Activated CD4-positive, CD25-positive, alpha-beta regulatory T cell (primary cell): ENCODE results near the gene RALGPS1.

Experiments used
- DNase-seq, 4 experiments: peaks; one replicate each; lab custom pipeline; 2025; lab: John Stamatoyannopoulos, UW

Gene RALGPS1

DNA sequence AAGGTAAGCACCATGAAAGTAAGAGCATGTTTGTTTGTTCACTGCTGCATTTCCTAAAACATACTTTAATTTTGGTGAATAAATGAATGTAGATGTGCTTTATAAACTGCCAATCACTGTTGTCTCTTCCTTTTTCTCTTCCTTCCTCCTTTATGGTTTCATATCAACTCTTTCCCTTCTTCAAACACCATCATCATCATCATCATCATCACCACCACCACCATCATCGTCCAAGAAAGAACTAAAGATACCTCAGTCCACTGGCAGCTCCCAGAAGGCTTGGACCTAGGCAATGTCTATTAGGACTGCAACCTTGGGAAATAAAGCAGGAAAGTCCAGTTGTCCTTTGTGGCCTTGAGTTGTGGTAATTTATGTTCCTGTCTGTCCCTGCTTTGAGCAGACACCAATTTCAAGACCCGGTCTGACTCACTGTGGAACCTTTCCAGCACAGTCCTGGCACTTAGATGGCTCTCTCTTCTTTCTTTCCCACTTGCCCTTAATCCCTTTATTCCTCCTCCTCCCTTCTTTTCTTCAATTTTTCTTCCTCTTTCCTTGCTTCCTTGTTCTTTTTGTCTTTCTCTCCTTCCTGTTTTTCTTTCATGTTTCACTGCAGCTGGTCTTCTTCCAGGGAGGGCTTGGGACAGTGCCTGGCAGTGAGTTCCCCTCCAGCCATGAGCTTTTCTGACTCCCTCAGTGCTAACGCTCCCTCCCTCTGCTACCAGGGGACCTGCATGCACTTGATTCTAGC, 108.5 kb downstream of the RALGPS1 start:
- no peak for DNase-seq

DNA sequence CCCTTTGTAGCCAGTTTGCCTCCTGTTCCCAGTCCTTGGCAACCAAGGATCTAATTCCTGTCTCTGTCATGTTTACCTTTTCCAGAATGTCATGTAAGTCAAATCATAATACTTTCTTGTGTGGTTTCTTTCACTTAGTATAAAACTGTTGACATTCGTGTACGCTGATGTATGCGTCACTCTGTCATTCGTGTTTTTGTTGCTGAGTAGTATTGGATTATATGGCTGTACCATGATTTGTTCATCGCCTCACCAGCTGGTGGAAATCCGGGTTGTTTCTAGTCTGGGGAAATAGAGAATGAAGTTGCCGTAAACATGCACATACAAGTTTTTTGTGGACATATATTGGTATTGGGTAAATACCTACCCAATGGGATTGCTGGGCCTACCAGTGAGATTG, 110.5 kb downstream of the RALGPS1 start:
- no peak for DNase-seq

DNA sequence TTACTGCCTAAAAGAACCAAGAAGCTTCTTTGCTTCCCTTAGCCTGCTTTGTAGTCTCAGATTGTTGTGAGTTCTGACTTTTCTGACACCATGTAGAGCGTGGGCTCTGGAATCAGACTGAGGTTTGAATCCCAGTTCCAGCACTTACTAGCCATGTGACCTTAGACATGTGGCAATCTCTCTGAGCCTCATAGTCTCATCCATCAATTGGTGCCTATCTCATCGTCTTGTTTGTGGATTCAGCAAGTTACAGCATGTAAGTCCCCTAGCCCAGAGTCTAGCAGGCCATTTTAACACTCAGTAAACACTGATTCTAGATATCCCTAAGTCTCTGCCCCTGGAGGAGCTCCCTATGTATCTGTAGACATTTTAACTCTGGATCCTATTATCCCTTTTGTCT, 113.1 kb downstream of the RALGPS1 start:
- DNase-seq: no peak

DNA sequence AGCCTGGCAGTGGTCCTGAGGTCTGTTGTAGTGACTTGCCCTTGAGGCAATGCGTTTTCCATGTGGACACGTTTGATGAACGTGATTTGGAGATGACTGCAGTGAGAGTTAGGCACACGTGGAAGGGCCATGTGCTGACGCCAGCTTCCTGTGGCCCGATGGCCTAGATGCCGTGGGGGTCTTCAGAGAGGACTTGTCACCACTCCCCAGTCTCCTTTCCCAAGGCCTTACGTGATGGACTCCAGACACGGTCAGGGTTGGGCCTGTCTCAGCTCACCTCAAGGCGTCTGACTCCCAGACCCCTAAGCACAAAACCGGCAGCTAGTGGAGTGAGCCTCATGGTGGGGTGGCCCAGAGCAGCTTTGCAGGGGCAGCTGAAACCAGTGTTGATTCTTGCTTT, 115.0 kb downstream of the RALGPS1 start:
- DNase-seq: no peak

DNA sequence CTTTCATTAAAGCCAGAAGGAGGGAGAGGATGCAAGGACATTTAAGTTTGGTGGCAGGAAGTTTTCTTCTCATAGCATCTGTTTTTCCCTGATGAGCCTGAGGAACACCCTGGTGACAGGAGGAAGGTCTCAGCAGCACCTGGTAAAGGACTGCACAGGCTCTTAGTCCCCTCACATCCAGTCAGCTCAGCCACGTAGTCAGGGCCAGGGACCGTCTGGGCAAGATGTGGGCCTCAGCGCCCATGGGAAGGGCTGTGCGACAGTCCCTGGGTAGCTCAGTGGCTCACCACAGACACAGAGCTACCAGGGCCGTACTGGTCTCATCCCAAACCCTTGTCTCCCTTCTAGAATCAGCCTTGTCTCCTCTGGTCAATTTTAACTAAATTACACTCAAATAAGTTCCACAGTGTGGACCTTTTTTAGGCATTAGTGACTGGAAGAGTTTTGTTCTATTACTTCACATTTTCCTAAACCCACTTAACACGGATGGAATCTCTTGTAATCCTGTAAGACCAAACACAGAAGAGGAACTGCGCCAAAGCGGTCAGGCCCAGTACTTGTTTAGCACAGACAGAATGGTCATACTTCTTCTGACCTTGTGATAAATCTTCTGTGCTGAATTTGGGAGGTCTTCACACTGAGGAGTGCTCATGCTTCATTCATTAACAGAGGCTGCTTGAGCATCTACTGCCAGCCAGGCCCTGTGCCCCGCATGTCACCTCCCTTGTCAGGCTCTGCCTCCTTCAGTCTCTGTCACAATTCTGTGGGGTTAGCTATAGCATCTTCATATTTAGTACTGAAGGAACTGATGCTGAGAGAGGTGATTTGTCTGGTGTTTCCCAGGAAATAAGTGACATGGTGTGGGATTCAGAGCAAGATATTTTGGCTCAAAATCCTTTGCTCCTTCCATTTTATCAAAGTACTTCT, 116.5 kb downstream of the RALGPS1 start:
- DNase-seq: no peak

DNA sequence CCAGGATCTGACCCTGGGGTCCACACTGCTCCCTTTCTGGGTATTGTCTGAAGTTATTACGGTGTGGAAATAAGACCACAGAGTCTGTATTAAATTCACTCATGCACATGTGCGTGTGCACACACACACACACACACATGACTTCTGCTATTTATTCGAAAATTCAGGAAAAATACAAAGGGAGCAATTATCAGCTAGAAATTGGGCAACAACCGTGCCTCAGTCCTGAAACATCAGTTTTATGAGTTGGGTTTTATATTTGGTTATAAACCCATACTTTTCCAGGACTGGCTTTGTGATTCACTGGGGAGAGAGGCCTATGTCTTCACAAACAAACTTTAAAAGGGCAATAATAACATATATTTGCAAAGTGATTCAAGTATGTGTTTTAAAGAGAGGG, 117.7 kb downstream of the RALGPS1 start:
- DNase-seq: no peak

DNA sequence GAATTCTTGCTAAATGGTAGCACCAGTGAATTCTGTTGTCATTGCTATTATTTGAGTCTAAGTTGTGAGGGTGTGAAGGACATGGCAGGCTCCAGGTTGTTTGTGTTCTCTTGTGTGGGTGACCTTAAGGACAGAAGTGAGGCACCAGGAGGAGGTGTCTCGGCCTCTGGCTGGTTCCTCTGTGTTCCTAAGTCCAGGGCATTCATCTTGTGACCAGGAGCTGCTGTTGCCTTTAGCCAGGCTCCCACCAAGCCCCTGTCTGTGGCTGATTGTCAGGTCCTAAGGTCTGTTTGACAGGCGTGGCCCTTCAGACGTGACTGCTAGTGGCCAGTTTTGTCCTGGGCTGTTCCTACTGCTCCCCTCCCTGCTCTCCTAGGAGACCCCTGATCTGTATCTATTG, 118.5 kb downstream of the RALGPS1 start:
- DNase-seq: no peak

DNA sequence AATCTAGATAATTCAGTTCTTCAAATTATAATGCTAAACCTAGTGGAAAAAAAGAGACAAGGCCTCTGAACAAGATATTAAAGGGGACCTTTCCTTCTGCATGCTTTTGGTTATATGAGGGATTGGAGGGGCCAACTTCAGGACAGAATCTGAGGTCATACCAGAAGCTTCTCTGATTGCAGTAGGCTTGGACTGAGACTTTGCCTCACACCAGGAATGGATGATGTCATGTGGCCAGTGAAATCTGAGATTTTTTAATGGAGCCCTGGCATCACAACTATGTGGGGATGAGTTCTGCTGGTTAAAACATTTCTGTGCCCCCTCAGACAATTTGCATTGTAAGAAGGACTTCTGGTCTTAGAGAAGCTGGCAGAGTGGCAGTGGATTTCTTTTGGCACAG, 119.2 kb downstream of the RALGPS1 start:
- no peak for DNase-seq

DNA sequence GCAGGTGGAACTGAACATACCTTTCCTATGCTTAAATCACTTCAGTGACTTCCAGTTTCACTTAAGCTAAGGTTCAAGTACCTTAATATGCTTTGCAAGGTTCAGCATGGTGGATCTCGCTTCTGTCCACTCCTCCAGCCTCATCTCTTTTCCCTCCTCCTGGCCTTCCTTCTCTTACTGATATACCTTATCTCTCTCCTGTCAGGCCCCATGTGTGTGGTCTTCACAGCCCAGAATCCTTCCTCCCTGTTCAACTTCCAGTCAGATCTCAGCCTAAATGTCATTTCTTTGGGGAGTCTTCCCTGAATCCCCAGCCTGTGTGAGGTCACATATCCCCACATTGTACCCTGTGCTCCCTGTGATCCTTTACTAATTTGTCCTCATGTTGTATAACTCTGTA, 120.1 kb downstream of the RALGPS1 start:
- no peak for DNase-seq

DNA sequence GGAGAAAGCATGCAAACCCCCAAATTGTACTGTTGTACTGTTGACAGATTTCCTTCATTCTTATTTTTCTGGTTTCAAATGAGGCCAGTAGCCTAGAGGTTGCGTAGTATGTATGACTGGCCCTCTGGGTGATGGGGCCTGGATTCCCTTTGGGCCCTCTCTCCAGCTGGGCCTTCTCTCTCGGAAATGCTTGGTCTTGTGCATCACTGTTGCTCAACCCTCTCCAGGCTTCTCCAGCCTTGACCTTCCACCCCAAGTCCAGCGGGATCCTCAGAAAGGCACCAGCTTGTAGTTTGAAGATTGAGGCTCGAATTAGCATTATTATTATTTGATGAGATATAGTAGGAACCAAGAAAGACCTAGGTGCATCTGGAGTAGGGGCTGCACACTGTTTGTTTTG, 120.8 kb downstream of the RALGPS1 start:
- no peak for DNase-seq

DNA sequence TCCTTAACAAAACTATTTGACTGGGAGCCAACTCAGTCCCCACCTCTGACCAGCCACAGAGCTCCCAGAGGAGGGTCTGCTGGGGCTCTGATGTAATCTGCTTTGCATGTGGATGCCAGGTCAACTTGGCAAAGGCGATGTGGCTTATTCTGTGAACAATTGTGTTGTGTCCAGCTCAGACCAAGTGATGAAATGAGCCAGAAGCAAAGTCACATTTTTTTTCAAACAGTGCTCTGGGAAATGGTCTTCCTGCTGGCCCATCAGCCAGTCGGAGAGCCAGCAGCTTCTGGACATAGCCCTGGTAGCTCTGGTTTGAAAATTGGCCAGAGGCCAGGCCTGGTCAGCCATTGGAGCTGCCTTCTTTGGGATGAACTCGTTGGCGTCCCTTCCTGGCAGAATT, 121.4 kb downstream of the RALGPS1 start:
- DNase-seq: no peak

DNA sequence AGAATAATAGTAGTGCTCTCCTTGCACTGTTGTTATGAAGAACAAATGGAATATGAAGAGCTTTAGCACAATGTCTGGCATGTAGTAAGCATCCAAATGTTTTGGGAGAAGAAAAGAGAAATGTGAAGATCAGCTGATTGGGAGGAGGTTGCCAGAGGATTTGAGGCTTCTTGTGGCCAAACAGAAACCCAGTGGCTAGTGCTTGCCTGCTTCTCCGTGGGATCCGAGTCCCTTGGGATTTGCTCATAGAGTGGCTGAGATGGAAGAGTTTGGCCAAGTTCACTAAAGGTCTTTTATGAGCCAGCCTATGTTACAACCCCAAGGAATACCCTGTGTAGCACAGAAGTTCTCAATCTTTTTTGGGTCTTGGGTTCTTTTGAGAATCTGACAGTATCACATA, 121.9 kb downstream of the RALGPS1 start:
- no peak for DNase-seq

DNA sequence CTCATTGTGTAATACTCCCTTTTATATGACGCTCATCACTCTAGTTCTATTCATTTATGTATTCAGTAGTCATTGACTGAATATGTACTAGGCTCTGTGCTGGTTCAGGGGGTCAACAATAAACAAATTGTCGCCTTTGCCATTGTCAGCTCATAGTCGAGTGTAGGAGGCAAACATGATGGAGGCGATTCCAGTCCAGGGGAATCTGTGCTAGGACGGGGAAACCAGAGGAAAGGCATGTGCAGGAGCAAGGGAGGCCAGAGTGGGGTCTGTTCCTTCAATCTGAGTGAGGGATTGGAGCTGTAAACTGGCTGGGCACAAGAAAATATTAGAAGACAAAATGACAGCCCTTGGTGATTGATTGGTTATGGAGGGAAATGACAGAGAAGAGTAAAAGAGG, 123.9 kb downstream of the RALGPS1 start:
- DNase-seq: no peak

DNA sequence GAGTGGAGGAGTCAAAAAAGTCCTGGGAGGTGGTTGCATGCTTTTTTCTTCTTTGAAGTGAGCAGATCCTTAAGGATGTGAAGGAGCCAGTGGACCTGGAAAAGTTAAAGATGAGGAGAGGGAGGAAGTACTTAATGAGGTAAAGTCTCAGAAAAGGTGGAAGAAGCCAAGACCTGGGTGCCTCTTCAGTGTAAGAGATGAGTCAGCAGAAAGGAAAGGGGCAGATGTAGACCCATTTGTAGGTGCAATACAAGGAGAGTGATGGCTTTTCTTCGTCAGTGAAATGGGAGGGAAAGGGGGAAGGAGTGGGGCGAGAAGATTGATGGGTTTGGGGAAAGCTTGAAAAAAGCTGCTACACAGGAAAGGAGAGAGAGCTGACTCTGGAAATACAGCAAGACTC, 124.9 kb downstream of the RALGPS1 start:
- DNase-seq: no peak

DNA sequence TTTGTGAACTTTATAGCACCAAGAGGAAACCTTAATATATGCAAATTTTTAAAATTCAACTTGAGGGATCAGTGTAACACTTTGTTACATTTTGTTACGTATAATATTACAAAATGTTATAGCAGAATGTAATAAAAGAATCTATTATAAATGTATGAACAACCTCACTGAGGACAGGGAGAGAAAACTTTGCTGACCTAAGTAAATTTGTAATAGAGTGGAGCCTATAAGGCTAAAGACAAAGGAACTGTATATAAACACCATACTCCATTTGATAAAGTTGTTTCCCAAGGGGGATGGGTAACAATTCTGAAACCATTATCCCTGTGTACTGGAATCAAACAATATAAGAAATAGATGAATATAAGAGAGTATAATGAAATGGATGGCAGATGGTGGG, 130.6 kb downstream of the RALGPS1 start:
- DNase-seq: no peak

DNA sequence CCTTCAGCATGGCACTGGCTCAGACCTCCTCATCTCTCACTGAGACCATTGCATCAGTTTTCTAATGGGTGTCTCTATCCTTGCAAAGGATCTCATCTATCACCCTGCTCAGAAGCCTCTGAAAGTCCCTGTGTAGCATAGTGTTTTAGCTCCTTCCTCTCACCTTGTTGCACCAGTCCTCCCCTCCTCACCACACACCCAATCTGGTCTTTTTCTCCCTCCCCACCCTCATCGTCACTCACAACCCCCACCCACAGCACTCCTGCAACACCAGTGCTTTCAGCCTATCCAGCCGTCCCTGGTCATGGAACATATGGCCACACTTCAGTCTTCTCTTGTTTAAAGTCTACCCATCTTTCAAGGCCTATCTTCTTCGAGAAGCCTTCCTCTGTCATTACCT, 133.4 kb downstream of the RALGPS1 start:
- DNase-seq: no peak

DNA sequence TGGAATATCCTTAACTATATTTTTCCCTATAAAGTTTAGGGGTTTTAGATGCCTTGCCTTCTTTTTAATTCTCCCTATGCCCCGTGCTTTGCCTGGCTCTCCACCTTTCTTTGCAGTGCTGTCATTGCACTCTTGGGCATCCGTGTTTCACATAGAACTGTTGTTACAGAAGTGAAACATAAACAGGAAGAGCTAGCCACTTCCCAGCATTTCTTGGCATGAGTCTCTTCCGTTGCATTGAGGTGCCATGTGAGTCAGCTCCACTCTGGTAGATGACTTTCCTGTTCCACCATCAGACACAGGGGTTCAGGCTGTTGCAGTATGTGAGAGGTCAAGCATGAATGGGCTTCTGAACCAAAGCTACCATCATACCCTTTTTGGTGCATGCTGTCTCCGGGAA, 134.5 kb downstream of the RALGPS1 start:
- no peak for DNase-seq

DNA sequence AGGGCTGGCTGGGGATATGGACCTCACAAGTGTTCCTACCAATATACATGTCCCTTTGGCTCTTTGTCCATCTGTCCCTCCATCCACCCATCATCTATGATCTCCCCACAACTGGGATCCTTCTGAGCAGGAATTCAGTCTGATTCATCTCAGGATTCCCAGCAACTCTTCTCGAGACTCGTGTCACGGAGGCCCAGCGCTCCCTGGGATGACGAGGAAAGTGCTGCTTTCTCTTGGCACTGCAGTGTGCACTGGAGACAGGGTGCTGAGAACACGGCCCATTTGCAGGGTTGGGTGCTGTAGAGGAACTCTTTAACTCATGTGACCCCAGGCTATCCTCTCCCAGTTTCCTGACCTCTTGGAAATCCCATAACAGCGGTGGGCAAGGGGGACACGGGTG, 135.0 kb downstream of the RALGPS1 start:
- DNase-seq: no peak

DNA sequence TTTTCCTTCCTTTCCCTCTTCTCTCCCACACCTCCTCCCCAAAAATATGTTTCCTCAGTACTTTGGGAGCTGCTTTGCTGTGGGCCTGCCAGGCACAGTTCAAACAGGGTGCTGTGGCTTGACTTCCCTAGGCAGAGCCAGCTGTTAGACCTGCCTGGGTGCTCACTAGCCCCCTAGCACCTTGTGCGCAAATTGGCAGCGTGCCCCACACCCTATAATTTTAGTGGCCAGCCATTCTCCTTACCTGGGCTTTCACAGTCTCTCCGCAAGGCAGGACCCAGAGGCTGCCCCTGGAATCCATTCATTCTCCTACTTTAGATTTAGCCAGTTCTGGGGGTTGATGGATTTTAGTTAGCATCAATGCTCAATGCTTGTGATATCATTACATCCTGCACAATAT, 135.6 kb downstream of the RALGPS1 start:
- DNase-seq: no peak

DNA sequence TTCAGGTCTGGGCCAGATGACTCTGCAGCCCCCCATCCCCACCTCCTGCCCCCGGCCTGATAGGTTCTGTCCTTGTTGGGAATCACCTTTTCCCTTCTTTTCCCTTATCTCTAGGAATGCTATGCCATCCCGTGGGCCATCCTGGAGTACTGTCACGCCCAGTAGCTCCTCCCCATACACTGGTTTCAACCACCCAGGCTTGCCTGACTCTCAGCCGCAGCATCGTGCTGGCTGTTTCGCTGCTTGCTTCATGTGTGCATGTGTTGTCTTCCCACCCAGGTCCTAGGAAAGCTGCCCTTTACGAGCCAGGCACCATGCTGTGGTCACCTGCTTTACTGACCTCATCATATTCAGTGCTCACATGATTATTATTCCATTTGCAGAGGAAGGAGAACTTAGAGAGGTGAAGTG, 136.0 kb downstream of the RALGPS1 start:
- DNase-seq: no peak

DNA sequence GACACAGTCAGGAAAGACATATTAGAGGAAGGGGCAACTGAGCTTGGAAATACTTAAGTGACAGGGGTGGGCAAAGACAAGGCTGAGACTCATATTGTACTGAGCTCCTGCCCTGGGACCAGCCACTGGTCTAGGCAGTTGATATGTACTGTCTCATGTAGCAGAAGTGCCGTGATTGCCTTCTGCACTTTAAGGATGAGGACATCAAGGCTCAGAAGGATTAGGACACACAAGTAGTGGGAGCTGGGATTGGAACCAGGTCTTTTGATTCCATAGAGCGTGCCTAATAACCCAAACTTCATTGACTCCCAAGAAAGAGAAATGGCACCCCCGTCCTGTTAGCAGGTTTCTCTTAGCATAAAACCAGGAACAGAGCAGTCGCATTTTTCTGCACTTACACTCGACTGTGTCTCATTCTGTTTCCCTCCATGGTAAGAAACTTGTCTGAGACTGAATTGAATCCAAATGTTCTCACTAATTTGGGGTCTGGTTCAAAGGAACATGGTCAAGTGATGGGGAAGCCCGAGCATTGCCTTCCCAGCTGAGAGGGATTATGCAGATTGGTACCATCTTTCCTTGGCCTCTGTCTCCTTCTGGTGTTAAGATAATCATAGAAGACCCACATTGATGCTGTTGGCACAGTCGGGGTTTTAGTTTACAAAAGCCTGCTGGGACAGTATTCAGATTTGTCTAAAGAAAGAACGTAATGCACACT, 137.5 kb downstream of the RALGPS1 start:
- no peak for DNase-seq

DNA sequence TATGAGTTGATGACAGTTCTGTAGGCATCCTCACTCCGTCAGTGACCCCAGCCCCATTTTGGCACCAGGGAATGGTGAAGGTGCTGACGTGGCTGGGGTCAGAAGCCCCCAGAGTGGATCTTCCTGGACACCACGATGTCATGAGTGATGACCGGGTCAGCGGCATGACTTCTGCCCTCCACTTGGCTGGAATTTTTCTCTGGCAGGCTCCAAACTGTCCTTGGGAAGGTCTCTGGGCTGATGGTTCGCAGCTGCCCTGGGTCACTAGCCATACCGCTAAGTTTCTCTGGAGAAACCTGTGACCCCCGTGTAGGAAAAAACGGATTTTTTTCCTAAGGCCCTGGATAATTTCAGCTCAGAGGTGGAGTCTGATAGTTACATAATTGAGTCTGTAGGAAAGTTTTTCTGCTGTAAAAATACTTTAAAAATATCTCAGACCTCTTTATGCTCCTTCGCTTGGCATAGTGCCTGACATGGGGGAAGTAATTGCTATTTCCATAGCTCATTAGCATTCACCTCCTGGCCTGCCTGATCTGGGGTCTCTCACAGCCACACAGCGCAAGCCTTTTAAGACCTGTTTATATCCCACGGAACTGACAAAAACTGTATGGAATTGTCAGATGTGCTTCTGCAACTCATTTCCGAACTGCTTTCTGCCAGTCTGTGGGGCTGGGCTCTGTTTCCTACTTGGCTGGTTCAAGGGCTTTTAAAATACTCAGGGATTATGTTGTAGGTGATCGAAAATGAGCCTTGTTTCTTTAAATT, 138.7 kb downstream of the RALGPS1 start:
- no peak for DNase-seq
